DMS114 treated with DMSO at 0.1 percent for 48 hours (cell line): ENCODE measurements around the gene RXFP4.
"Not testable (repeated sequence)": the region's sequence is repeated elsewhere in the genome, so short reads cannot be mapped to it uniquely, and the experiment has no call there.

ENCODE experiments used
- DNase-seq: peaks from one replicate; lab custom pipeline; 2025; ENCODE audit not compliant: unreplicated experiment; lab: John Stamatoyannopoulos, UW

RXFP4 gene, protein sequence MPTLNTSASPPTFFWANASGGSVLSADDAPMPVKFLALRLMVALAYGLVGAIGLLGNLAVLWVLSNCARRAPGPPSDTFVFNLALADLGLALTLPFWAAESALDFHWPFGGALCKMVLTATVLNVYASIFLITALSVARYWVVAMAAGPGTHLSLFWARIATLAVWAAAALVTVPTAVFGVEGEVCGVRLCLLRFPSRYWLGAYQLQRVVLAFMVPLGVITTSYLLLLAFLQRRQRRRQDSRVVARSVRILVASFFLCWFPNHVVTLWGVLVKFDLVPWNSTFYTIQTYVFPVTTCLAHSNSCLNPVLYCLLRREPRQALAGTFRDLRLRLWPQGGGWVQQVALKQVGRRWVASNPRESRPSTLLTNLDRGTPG

DNA sequence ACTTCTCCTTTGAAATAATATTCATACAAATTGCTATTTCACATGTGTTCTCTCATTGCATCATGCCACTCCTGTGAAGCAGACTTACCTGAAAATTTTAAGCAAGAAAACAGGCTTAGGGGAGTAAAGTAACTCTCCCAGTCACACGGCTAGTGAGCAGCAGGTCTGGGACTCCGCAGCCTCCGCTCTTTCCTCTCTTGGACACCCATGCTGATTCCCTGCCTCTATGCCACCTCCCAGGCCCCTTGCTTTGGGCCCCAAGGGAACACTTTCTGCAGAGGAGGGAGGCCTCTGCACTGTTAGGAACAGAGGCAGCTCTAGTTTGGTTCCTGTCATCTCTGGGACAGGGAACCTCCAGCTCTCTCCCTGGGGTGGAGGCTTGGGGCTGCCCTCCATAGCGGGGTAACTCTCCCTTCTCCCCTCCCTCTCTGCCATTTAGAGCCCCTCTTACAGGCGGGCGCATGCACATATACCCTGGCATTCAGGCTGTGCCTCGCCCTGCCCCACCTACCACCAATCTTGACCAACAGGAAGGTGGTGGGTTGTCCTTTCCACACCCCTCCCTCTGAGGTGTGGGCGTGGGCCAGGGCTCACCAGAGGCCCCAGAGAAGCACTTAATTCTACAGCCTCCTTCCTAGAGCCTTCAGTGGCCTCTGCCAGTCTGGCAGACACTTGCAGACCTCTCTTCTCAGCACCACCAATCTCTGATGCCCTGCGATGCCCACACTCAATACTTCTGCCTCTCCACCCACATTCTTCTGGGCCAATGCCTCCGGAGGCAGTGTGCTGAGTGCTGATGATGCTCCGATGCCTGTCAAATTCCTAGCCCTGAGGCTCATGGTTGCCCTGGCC lies at the start of gene RXFP4:
Gene RXFP4 (plus strand): TSS at position 646 of the 852 bp plus-strand sequence. CDS start 72 bp downstream, at position 718.
- no peak for DNase-seq

DNA sequence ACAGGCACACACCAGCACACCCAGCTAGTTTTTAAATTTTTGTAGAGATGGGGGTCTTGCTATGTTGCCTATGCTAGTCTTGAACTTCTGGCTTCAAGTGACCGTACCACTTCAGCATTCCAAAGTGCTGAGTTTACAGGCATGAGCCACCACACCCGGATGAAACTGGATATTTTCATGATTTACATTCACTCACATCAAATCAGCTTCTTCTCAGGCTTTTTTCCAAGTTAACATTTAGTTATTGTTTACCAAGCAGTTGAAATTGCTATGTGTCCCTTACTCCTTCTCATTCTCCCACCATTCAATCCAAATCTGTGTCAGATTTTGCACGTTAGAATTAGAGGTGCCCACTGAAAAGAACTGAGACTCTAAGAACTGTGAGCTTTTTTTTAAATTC lies 48.6 kb upstream of the RXFP4 start:
- no peak for DNase-seq

DNA sequence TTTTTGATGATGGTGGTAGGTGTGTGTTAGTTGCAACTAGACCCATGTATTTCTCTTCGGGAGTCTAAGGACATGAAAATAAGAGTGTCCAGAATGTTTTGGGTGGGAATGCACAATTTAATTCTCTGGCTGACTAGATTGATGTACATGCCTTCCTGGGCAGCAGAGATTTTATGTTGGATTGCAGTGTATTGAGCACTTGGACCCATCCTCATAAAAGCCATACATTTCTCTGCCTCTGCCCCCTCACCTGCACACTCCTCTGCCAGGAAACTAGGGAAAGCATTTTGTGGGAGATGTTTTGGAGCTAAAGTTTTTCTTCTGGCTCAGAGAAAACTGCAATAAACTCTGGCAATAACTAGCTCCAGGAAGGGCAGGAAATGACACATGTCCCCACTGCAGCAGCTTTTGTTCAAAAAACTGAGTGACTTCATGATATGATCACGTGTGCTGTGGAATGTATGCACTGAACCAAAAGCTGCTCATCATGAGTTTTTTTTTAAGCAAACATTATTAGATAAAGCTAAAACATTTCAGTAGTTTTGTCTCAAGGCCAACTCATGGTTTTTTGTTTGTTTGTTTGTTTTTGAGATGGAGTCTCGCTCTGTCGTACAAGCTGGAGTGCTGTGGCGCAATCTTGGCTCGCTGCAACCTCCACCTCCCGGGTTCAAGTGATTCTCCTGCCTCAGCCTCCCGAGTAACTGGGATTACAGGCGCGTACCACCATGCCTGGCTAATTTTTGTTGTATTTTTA lies 47.9 kb upstream of the RXFP4 start:
- DNase-seq: no peak

DNA sequence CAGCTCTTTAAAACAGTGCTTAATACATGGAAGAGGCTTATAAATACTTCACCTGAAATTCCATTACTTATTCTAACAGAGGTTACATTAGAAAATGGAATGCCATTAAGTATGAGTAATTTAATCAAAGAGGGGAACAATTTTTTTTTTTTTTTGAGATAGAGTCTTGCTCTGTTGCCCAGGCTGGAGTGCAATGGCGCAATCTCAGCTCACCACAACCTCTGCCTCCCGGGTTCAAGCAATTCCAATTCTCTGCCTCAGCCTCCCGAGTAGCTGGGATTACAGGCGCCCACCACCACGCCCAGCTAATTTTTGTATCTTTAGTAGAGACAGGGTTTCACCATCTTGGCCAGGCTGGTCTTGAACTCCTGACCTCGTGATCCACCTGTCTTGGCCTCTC lies 45.8 kb upstream of the RXFP4 start:
- not testable (repeated sequence) for DNase-seq

DNA sequence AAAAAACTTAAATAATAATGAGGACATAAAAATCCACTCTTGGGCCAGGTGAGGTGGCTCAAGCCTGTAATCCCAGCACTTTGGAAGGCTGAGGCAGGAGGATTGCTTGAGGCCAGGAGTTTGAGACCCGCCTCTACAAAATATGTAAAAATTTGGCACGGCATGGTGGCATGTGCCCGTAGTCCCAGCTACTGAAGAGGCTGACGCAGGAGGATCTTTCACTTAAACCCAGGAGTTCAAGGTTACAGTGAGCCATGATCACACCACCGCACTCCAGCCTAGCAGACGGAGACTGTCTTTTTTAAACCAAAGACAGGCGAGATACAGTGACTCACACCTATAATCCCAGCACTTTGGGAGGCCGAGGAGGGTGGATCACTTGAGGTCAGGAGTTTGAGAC lies 45.0 kb upstream of the RXFP4 start:
- not testable (repeated sequence) for DNase-seq

DNA sequence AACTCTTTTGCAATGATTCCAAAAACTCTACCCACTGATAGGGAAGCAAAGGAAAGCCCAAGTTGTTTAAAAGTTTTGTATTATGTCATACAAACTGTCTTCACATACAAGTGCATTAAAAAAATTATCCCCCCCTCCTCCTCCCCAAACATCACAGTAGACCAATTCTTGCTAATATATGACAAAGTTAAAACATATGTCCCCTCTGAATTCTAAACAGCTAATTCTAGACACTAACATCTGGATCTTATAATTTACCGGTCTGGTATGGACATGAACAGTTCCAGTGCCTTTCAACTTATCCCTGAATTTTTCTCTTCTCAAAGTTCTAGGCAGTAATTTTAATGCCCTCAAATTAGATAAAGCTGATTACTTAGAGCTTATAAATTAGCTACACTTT lies 43.7 kb upstream of the RXFP4 start:
- no peak for DNase-seq

DNA sequence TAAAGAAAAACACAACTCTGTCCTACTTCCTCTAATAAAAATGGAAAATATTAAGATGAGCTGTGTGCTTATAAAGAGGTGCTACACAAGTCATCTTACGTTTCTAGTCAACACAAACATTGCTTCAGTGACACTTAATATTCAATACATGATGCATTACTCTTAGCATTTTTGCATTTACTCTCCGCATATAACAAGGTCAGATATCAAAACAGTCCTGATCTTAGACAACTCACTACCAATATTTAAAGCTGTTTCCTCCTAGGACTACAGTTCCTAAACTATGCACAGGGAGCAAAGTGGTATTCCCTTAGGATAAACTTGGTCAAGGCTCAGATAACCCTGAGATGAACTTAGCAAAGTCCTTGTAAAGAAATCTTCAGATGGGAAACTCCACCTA lies 42.5 kb upstream of the RXFP4 start:
- no peak for DNase-seq

DNA sequence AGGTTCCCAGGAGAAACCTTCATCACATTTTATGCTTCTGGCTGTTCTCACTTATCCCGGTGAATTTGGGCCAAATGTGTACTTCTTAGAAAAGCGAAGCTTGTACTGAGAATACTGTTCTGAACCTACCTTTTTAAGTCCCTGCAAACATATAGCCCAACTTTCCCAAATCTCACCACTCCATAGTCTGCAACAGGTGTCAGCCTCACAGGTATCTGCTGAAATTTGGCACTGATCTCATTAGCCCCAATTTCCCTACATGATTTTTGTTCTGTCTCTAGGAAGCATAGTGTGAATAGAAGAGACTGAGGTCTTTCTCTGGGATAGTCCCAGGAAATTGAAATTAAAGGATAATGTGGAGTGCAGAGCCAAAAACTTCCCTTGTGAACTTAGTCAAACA lies 41.8 kb upstream of the RXFP4 start:
- no peak for DNase-seq

DNA sequence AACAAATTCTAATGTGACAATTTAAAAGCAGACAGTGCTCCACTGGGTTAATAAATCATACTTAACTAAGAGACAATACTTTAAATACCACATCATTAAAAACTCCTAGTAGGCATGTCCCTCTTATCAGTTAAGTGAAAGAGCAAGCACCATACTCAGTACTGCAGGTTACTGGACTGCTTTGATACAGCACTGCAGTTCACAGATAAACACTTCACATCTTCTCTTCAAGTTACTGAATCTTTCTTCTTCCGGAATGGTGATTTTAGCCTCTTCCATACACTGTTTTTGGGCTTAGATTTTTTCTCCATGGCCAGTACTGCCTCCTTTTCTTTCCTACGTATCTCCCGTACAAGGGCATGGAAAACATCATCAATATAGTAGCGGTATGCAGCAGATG lies 41.3 kb upstream of the RXFP4 start:
- no peak for DNase-seq

DNA sequence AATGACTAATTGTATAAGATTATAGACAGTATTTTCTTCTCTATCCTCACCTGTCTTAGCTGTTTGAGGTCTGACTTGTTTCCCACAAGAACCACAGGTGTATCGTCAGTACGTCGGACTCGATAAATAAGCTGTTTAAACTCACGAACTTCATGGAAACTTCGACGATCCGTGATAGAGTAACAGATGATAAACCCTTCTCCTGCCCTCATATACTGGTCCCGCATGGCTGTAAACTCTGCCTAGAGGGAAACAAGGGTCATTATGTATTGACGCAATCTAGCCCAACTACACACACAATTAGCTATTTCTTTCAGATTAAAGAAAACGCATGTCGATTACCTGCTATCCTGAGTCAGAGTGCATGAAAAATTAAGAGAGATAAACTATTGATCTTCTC lies 37.2 kb upstream of the RXFP4 start:
- no peak for DNase-seq

DNA sequence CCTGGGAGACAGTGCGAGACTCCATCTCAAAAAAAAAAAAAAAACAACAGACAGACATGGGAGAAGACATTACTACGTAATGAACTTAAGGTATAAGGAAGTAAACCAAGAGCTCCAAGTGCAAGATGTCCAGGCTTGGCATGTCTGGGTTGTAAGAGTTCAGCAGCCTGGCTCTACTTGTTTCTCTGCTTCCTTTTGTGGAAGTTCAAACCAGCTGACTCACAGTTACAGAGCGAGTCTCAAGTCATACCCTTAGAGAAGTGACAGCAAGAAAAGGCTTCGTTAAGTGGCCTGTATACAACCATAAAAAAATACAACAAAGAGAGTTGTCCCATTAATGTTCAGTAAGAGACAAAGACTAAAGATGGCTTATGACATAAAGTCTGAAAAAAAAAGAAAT lies 31.5 kb upstream of the RXFP4 start:
- DNase-seq: no peak

DNA sequence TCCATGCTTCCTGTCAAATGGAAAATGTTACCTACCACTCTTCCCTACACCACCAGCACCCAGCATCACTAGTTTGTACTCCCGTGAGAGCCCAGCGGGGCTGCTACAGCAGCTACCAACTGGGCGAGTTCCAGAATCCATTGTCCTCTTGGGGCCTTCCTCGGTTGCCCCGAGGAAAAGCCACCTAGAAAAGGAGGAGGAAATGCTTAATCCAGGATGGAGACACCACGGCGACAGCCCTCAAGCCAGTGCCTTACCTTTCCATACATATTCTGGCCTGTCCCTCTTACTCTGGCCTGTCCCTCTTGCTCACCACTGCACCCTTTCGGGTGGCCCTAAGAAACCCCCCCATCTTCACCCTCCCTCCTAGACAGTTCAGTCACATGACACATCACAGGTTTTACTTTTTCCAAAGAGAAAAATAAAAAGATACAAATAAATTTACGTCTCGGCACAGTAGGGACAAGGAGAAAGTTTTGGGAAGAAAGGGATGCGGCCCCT lies 30.8 kb upstream of the RXFP4 start:
- peak; percentile 68 for DNase-seq

DNA sequence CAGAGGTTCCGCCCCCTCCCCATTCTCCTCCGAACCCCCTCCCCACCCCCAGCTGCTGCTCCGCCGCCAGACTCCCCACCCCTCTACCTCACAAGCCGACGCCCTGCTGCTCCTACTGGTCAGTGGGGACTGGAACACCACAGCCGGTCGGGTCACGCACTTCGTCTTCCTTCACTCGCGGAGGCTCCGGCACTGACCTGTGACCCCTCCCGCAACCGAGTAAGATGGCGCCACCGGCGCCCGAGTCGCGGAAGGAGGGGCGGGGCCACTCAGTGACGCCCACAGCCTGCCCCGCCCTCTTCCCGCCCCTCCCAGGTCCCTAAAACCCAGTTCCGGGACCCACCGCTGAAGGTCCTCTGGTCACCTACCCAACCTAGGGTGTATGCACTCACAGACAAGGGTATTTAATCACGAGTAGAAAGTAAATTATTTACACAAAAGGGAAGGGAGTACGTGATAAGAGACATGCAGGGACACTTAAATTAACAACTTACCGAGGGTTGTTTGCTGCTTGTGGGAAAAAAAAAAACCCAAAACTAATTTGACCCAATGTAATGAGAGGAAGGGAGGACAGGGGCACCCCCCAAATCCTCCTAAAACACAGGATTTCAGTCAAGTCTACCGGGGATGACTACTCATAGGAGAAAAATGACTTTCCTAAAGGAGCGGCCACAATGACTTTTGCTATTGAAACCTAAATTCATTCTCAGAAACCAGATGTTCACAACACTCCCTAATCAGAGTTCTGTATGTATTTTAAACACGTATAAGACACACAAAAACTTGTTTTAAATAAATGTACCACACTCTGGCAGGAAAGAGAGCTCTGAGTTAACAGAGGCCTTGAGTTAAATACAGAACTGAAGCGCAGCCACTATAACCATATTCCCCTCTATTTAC lies 30.0 kb upstream of the RXFP4 start, which contains the start of gene RIT1:
Gene RIT1 (minus strand): TSS at position 194 of the 900 bp plus-strand sequence. CDS start 588 bp downstream, outside the sequence.
- peak; percentile 78 for DNase-seq

DNA sequence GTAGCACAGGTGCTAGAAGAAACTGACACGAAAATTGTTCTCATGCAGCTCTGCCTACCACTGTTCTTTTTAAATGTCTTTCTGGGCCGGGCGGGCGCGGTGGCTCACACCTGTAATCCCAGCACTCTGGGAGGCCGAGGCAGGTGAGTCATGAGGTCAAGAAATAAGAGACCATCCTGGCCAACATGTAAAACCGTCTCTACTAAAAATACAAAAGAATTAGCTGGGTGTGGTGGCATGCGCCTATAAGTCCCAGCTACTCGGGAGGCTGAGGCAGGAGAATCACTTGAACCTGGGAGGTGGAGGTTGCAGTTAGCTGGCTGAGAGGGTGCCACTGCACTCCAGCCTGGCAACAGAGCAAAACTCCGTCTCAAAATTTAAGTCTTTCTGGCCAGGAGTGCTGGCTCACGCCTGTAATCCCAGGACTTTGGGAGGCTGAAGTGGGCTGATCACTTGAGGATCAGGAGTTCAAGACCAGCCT lies 29.3 kb upstream of the RXFP4 start:
- DNase-seq: no peak

DNA sequence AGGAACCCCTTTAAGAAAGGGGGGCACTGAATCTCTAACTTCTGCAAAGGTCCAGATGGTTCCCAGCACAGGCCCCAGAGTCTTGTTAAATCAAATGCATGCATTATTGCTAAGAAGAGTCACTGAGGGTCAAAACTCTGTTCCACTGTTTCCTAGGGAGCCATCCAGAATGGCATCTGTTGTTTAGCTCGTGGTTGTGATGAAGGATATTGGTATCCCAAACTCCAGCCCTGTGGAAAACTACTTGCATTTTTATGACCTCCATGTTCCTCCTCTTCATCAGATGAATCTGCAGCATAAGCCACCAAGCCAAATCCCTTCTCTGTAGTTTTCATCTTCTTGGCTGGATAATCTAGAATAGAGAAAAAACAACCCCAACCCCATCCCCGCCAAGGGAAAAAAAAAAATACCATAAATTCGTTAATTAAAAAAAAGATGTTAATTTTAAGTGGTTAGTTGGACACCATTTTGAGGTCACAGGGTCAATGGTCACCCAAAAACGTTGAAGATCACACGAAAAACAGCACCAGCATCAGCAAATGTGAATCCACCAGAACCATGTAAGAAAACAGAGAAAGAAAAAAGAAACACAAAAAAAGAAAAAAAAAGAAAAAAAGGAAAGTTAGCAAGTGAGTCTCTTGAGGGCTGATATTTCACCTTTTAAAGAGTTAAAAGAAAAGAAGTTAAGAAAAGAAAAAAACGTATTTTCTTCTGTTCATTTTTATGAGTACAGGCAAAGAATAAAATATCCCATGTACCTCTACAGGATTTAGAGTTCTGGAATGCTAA lies 27.3 kb upstream of the RXFP4 start:
- no peak for DNase-seq

DNA sequence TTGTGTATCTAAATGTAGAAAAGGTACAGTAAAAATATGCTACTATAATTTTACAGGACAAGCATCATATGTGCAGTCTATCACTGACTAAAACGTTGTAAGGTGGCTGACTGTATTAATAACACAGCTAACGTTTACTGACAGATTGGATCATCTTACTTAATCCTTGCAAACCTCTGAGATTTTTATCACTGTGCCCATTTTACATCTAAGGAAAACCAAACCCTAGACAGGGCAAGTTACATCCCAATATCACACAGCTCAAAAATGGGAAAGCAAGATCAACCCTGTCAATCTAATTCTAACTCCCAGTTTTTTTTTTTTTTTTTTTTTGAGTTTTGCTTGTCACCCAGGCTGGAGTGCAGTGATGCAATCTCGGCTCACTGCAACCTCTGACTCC lies 22.8 kb upstream of the RXFP4 start:
- DNase-seq: no peak

DNA sequence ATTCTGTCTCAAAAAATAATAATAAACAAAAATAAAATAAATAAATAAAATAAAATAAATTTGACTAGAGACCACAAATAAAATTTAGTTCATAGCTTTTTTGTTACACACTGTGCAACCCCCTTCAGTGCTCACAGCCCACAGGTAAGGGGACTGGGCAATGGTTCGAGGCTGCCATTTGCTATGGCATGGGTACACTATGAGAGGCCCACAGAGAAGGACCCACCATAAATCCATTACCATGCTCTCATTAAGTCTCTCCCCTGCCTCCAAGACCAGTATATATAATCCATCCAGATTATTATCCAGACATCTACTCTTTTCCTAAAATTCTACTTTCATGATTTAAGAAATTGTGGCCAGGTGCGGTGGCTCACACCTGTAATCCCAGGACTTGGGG lies 21.6 kb upstream of the RXFP4 start:
- DNase-seq: no peak

DNA sequence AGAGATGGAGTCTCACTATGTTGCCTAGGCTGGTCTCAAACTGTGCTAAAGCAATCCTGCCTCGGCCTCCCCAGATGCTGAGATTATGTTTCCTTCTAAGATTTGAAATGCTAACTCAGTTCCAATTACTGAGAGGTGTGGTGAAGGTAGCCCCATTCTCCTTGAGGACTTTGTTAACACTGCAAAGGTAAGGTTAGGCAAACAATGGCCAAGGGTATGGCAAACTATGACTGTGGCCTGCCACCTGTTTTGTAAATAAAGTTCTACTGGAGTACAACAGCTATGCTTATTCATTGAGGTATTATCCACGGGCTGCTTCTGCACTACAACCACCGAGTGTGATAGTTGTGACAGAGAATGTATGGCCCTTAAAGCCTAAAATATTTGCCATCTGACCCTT lies 20.7 kb upstream of the RXFP4 start:
- DNase-seq: no peak

DNA sequence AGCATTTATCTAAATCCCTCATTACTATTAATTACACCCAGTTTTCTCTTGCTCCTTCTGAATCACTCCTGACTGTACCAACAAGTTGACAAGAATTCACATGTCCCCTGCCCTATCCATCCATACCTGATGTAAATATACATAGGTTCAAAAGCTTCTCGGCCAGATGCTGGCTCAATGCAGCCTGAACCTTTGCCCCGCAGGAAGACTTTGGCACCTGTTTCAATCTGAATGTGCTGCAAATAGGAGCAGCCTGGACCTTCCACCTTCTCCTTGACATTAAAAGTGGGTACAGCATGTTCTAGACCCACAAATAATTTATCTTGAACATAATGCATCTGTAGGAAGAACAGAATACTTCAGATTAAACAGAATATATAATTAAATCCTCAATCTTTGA lies 15.9 kb upstream of the RXFP4 start:
- no peak for DNase-seq
